GM21529 (cell line): ENCODE results near the gene ZNF366.
A peak's percentile ranks its signal among the peaks of the same experiment; 100 is the strongest.

ENCODE experiments used
- ATAC-seq: cut with Tn5 transposase; IDR thresholded peaks from one replicate; pipeline ENCODE4 v1.9.1; 2021; ENCODE audit not compliant: unreplicated experiment

The ZNF366 gene

GRCh38 chr5:72467461-72467860 lies 39.7 kb downstream of the ZNF366 start:
- ATAC-seq = no peak

DNA sequence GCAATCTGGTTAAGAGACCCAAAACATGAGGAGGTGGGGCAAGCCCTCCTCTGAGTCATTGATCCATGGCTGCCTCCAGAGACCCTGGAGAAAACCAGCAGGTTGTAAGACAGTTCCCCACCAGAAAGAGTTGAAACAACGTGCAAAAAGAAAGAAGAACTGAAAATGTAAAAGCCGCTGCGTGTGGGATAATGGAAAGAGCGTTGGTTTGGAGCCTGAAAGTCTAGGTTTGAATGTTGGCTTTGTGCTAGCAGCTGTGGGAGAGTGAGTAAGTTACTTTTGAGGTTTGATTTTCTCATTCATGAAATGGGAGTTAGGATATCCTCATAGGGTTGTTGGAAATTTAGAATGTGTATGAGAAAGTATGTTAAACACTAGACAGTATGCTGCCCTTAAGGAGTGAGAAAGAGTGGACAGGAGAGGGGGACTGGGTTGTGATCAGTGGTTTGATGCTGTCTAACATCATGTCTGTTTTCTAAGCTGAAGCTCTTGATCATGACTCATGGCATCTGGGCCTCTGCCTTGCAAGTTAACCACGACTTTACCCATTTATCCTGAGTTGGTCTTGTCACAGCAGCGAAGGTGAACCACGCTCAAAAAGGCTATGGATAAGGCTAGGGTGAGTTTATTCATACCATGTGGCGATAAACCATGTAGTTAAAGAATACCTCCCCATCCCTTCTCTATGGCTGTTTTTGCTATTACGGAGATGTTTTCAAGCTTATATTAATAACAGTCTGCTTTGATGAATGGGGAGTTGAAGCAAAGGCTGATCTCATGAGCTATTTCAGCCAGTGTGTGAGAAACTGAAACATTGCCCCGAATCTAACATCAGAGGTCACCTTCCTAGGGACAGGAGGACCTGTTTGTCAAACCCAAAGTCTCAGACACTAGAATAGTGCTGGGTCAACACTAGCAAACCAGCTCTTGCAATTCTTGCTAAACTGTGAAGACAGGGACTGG lies 41.3 kb downstream of the ZNF366 start:
- ATAC-seq = peak; percentile 71

- ATAC-seq = peak; percentile 45
Measured at GRCh38 chr5:72465066-72465465, 42.1 kb downstream of the ZNF366 start.

DNA sequence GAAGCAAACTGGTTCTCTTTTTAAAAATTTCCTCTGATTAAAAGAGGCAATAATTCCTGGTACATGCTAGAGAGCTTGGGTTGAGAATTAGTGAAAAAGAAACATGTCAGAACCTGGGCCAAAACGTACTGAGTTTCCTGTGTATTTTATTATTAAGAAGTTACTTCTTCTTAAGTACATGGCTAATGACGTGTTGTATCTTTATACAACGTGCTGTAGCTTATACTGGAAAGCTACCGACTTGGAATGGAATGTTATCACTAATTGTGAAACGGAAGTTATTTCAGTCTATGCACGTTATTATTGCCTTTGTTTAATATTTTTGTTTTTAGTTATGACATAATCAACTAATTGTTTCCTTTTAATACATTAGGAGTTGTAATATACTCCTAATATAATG lies 43.1 kb downstream of the ZNF366 start:
- no peak for ATAC-seq

- ATAC-seq = no peak
Measured at GRCh38 chr5:72463449-72464052, 43.7 kb downstream of the ZNF366 start.

DNA sequence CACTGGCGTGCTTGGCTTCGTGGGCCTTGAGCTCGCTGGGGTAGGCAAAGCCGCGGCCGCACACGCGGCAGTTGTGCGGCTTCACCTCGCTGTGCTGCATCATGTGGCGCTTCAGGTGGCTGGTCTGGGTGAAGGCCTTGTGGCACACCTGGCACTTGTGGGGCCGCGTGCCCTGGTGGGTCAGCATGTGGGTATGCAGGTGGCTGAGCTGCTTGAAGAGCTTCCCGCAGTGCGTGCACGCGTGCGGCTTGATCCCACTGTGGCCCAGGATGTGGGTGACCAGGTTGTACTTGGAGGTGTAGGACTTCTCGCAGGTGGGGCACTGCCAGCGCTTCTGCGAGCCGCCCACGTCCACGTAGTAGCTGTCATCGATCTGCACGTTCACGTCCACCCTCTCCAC lies 46.8 kb downstream of the ZNF366 start:
- no peak for ATAC-seq

GRCh38 chr5:72459913-72460312 lies 47.3 kb downstream of the ZNF366 start:
- no peak for ATAC-seq

DNA sequence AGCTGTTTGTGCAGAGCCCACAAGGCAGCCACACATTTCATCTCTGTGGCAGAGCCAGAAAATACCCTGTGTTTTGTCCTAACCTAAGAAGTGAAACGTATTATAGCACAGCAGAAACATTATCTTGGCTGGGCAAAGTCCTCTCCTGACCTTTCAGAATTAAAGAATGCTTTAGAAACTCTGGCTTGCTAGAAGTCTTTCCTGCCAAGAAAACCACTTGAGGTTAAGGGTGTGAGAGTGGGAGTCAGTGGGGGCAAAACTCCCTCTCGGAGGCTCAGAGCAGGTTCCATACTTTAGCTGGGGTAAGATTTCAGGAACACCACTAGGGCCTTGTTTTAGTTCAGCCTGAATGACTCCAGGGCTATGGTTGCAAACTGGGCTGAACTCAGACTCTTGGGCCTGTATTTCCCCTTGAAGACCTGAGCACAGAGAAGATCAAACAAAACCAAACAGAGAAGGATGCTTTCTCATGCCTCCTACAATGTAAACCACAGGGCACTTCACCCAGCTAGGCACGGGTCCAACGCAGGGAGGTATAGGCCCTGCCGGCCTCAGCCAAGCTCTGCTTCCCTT lies 48.0 kb downstream of the ZNF366 start:
- peak; percentile 51 for ATAC-seq

GRCh38 chr5:72458407-72458806 lies 48.8 kb downstream of the ZNF366 start:
- ATAC-seq = no peak

DNA sequence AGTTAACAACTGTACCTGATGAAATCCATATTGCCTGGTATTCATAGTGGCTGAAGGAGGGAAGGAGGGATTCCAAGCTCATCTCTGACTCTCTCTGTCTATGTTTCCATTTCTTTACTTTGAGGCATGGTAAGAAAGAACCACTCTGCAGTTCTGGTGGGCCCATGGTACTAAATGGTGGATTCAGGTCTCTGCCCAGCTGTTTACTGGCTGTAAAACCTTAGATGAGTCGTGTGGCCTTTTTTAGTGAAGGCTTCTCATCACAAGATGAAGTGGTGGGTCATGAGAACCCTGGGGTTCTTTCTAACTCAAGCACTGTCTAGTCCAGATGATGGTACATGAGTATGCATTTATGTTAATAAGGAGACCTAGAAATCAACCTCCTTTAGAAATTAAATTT lies 49.7 kb downstream of the ZNF366 start:
- ATAC-seq = no peak

GRCh38 chr5:72456391-72457074 lies 50.7 kb downstream of the ZNF366 start:
- no peak for ATAC-seq

- ATAC-seq = no peak
Measured at GRCh38 chr5:72455476-72455875, 51.7 kb downstream of the ZNF366 start.

DNA sequence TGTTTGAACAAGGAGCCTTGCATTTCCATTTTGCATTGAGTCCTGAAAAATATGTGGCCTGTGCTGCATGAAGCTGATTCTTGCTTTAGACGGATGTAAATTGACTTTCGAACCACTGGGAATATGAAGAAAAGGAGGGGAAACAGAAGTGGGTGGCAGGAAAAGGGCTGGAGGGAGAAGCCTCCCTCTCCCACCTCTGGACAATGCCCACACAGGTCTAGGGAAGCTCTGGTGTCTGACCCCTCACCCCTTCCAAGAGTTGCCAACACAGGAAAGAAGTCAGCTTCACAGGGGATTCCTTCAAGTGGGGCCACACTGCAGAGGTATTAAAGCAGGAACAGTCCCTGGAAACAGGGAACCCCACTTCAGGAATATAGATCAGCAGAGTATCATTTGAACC lies 52.2 kb downstream of the ZNF366 start:
- ATAC-seq = no peak

DNA sequence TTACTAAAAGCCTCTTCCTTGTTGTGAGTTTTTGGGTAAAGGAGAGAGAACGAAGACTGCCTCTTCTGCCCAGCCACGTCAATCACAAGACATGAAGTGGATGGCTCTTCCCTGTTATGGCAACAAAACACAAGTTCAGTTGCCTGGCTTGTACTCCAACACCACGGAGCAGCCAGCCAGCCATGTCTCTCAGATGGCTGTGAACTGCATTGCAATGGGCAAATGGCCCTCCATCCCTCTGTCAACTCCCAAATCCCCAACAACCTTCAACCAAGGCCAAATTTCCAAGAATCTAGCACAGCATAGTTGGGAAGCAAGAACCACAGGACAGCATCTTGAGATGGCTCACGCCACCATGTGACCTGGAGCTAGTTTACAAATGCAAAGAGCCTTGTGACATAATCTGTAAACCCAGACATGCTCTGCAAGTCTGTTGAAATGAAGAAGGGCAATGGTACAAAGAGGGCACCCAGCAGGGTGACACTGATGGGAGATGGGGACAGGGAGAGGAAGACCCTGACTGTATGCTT lies 53.9 kb downstream of the ZNF366 start:
- no peak for ATAC-seq

- no peak for ATAC-seq
Measured at GRCh38 chr5:72452515-72453245, 54.5 kb downstream of the ZNF366 start.

DNA sequence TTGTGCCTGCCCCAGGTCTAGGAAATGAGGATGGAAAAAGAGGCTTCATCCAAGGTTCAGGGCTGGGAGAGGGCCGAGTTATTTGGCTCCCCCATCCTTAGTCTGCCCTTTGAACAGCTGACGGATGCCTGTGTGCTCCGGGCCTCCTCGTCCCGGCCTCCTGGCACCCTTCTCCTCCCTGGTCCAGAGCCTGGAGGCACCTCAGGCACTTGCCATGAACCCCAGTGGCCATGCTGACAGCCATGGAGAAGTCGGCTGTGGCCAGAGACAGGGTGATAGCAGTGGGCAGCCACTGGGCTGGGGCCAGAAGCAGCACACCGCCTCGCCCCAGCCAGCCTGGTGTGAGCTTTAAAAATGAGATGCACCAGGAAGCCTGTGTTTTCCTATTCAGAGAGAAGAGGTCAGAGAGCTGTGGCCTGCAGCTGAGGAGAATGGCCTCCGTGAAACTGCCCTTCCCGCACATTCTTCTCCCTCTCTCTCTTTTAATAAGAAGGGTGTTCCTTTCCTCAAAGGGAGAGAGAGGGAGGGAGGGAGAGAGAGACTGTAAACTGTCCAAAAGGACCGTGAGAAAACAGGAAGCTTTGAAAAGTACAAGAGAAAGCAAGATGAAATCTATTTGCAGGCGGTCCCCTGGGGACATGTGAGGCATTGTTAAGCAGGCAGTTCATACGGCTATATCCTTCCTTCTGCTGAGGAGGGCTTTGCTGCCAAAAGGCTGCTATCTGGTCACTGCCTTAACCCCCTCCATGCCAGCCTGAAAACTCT lies 55.3 kb downstream of the ZNF366 start:
- ATAC-seq = peak; percentile 89

- ATAC-seq = no peak
Measured at GRCh38 chr5:72448368-72448767, 58.8 kb downstream of the ZNF366 start.

- ATAC-seq = no peak
Measured at GRCh38 chr5:72447751-72448150, 59.5 kb downstream of the ZNF366 start.

- ATAC-seq = no peak
Measured at GRCh38 chr5:72445969-72446368, 61.2 kb downstream of the ZNF366 start.

DNA sequence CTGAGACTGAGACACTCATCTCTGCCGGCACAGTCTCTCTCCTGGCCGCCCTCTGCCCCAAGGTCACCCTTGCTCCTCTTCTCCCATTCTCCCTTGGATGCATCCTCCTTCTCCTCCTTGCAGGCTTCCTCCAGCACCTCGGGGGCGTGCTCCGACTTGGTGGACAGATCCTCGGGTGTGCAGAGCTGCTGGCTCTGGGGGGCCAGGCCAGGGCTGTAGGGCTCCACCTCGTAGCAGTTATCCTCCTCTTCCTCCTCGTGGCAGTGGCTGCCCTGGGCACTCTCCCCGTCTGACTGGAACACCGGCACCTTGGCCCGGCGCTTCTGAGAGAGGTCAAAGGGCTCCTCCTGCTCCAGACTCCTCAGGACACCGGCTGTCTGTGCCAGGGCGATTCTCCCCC lies 63.3 kb downstream of the ZNF366 start:
- no peak for ATAC-seq
